ENCODE data around the gene GALNT18.

GALNT18 gene

DNA sequence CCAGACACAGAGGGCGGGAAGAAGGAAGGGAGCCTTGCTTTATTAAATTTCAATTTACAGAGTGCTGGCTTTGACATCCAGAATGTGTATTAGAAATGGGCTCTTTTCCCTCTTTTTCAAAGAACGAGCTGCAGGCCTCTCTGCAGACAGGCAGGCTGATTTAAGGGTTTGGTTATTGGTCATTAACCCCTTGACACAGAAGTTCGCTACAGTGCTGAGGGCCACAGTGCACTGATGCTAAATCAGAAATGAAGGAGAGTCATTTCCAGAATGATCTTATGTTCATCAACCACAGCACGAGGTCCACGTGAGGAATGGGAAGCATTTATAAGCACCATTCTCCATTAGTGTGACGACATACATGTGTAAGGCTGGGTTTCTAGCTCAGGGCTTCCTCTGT is 320.6 kb downstream of the GALNT18 start:
- no peaks in the 10 kb centered on the region for H3K9me3 ChIP-seq (ENCODE audit: control insufficient read depth, insufficient read depth, low read length)
- H3K9ac ChIP-seq (ENCODE audit: low read depth, low read length): no peak overlapping the region

DNA sequence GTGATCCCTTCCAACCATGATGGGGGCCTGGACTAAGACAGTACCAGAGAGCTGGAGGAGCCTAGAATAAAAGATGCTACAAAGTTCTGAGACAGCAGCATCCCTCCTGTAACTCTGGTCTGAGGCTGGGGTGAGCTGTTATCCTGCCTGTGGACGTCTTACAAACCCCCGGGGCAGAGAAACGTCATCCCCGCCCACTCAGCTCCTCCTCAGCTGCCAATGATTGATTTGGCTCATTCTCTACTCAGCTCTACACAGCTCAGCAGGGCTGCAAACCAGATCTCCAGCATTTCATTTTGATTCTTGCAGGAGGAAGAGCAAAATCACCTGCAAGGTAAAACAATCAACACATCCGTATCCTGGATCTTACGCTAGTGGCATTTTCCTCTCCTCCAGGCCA is 324.2 kb downstream of the GALNT18 start:
- no peaks in the 10 kb centered on the region for H3K36me3 ChIP-seq (ENCODE audit: control insufficient read depth, insufficient read depth, low read length)
- H3K9me3 ChIP-seq (ENCODE audit: control insufficient read depth, insufficient read depth, low read length): no peaks in the 10 kb centered on the region
- no peak overlapping the region for H3K9ac ChIP-seq (ENCODE audit: low read depth, low read length)
- H3K27me3 ChIP-seq (ENCODE audit: control insufficient read depth, insufficient read depth, low read length): no peaks in the 10 kb centered on the region
- no peaks in the 10 kb centered on the region for H3K4me1 ChIP-seq (ENCODE audit: control insufficient read depth, insufficient read depth, low read length)
- H3K4me3 ChIP-seq (ENCODE audit: low read depth, low read length): no peak overlapping the region
- no peak overlapping the region for H3K27ac ChIP-seq (ENCODE audit: low read depth, low read length)

More for the DNA sequence above, 320.6 kb downstream of the GALNT18 start:
- H3K4me1 ChIP-seq (ENCODE audit: control insufficient read depth, insufficient read depth, low read length): no peaks in the 10 kb centered on the region
- no peaks in the 10 kb centered on the region for H3K36me3 ChIP-seq (ENCODE audit: control insufficient read depth, insufficient read depth, low read length)
- H3K27me3 ChIP-seq (ENCODE audit: control insufficient read depth, insufficient read depth, low read length): no peaks in the 10 kb centered on the region
- H3K4me3 ChIP-seq (ENCODE audit: low read depth, low read length): no peak overlapping the region
- no peak overlapping the region for H3K27ac ChIP-seq (ENCODE audit: low read depth, low read length)

DNA sequence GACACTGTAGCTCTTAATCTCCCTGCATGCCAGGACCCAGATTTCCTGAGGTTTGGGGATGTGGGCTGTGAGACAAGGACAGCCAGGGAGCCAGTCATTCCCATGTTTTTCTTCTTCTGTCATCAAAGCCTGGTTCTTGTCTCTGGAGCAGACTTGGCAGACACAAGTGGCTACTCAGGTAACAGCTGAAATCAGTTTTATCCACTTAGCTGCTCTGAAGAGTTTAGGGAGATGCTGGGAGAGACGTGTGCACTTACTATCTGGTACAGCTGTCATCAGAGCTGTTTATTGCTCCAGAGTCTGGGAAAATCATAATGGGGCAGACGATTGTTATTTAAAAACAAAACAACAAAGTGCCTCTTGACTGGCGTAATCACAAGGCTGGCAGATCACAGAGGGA is 325.4 kb downstream of the GALNT18 start:
- H3K4me1 ChIP-seq (ENCODE audit: control insufficient read depth, insufficient read depth, low read length): no peaks in the 10 kb centered on the region
- H3K27ac ChIP-seq (ENCODE audit: low read depth, low read length): no peak overlapping the region
- H3K4me3 ChIP-seq (ENCODE audit: low read depth, low read length): no peak overlapping the region
- no peak overlapping the region for H3K9ac ChIP-seq (ENCODE audit: low read depth, low read length)
- H3K27me3 ChIP-seq (ENCODE audit: control insufficient read depth, insufficient read depth, low read length): no peaks in the 10 kb centered on the region
- no peaks in the 10 kb centered on the region for H3K36me3 ChIP-seq (ENCODE audit: control insufficient read depth, insufficient read depth, low read length)
- no peaks in the 10 kb centered on the region for H3K9me3 ChIP-seq (ENCODE audit: control insufficient read depth, insufficient read depth, low read length)

GRCh38 chr11:11294551-11294855 is 327.3 kb downstream of the GALNT18 start:
- H3K36me3 ChIP-seq (ENCODE audit: control insufficient read depth, insufficient read depth, low read length): no peaks in the 10 kb centered on the region
- H3K4me3 ChIP-seq (ENCODE audit: low read depth, low read length): no peak overlapping the region
- H3K27me3 ChIP-seq (ENCODE audit: control insufficient read depth, insufficient read depth, low read length): no peaks in the 10 kb centered on the region
- H3K9ac ChIP-seq (ENCODE audit: low read depth, low read length): no peak overlapping the region
- H3K4me1 ChIP-seq (ENCODE audit: control insufficient read depth, insufficient read depth, low read length): no peaks in the 10 kb centered on the region
- no peaks in the 10 kb centered on the region for H3K9me3 ChIP-seq (ENCODE audit: control insufficient read depth, insufficient read depth, low read length)
- no peak overlapping the region for H3K27ac ChIP-seq (ENCODE audit: low read depth, low read length)

DNA sequence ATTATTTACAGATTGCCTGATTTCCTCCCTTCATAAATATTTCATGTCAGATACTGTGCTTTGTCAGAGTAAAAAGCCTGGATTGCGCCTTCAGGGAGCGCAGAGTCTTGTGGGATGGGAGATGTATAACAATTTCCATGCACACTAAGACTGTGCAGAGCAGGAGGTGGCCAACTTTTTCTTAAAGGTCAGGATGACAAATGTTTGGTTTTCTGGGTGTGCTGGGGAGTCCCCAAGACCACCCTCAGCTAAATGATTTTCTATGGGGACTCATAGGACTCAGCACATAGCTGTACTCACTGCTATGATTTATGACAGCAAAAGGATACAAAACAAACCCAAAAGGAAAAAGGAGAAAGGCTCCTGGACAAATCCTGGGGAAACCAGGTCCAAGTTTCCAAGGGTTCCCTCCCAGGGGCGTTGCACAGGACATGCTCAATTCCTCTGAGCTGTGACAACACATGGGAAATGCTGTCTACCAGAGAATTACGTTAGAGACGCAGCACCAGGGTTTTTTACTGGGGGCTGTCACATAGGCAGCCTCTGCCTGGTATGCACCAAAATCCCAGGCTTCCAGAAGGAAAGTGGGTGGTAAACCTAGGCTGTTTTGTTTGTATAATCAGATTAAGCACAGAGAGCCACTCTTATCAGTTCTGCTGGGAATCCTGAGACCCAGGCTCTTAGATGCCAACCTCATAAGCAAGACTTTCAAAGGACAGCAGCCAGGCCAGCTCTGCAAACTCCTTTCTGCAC is 327.8 kb downstream of the GALNT18 start:
- no peak overlapping the region for H3K4me3 ChIP-seq (ENCODE audit: low read depth, low read length)
- no peaks in the 10 kb centered on the region for H3K27me3 ChIP-seq (ENCODE audit: control insufficient read depth, insufficient read depth, low read length)
- no peak overlapping the region for H3K27ac ChIP-seq (ENCODE audit: low read depth, low read length)
- no peaks in the 10 kb centered on the region for H3K4me1 ChIP-seq (ENCODE audit: control insufficient read depth, insufficient read depth, low read length)
- no peaks in the 10 kb centered on the region for H3K9me3 ChIP-seq (ENCODE audit: control insufficient read depth, insufficient read depth, low read length)
- H3K9ac ChIP-seq (ENCODE audit: low read depth, low read length): no peak overlapping the region
- no peaks in the 10 kb centered on the region for H3K36me3 ChIP-seq (ENCODE audit: control insufficient read depth, insufficient read depth, low read length)

- no peaks in the 10 kb centered on the region for H3K4me1 ChIP-seq (ENCODE audit: control insufficient read depth, insufficient read depth, low read length)
- H3K36me3 ChIP-seq (ENCODE audit: control insufficient read depth, insufficient read depth, low read length): no peaks in the 10 kb centered on the region
- H3K9me3 ChIP-seq (ENCODE audit: control insufficient read depth, insufficient read depth, low read length): no peaks in the 10 kb centered on the region
- H3K4me3 ChIP-seq (ENCODE audit: low read depth, low read length): no peak overlapping the region
- no peak overlapping the region for H3K27ac ChIP-seq (ENCODE audit: low read depth, low read length)
- H3K27me3 ChIP-seq (ENCODE audit: control insufficient read depth, insufficient read depth, low read length): no peaks in the 10 kb centered on the region
- no peak overlapping the region for H3K9ac ChIP-seq (ENCODE audit: low read depth, low read length)
Measured at GRCh38 chr11:11292839-11293238, 329.0 kb downstream of the GALNT18 start.

DNA sequence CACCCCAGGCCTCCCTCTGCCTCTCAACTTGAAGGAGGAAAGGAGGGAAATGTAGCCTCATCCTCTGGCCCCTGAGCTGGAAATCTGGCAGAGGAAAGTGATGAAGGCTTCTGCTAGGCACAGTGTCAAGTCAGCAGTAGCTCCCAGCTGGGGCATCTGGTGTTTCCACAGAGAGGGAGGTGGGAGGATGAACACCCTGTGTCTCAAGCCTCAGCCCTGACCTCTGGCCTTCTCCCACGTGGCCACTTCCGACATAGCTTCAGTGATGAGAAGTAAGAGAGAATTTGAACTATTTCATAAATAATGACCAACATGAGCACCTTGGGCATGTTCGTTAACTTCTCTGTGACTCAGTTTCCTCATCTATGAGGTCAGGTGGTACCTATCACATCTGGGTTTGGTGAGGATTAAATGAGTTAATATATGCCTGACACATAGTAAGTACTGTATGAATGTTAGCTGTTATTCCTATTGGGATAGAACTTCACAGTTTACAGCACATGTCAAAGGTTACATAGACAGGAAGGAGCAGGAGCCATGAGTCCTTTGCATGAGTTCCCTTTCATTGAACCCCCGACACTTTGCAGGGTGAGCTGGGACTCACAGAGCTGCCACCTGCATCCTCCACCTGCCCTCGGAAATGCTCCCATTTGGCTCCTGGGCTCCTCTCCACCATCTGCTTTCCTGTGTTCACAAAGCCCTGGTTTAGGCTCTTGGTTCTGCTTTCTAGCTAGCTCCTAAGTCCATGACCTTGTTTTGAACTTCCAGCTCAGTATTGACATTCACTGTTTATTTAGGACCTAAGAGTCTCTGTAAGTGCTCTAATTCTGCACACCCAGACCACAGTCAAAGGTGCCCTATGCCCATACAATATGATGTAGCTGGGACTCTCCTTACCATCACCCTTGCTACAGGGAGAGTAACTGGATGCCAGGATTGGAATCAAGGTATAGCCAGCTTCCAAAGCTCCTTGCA is 330.5 kb downstream of the GALNT18 start:
- Histone ChIP-seq H3K27me3 (ENCODE audit: control insufficient read depth, insufficient read depth, low read length) (no peaks in the 10 kb centered on the region), H3K4me1 (ENCODE audit: control insufficient read depth, insufficient read depth, low read length) (no peaks in the 10 kb centered on the region), H3K27ac (ENCODE audit: low read depth, low read length) (no peak overlapping the region), H3K4me3 (ENCODE audit: low read depth, low read length) (no peak overlapping the region), H3K9me3 (ENCODE audit: control insufficient read depth, insufficient read depth, low read length) (no peaks in the 10 kb centered on the region), H3K36me3 (ENCODE audit: control insufficient read depth, insufficient read depth, low read length) (no peaks in the 10 kb centered on the region), H3K9ac (ENCODE audit: low read depth, low read length) (no peak overlapping the region)

GRCh38 chr11:11290354-11290753 is 331.5 kb downstream of the GALNT18 start:
- Histone ChIP-seq H3K9ac (ENCODE audit: low read depth, low read length) (no peak overlapping the region), H3K9me3 (ENCODE audit: control insufficient read depth, insufficient read depth, low read length) (no peaks in the 10 kb centered on the region), H3K27ac (ENCODE audit: low read depth, low read length) (no peak overlapping the region), H3K36me3 (ENCODE audit: control insufficient read depth, insufficient read depth, low read length) (no peaks in the 10 kb centered on the region), H3K4me3 (ENCODE audit: low read depth, low read length) (no peak overlapping the region), H3K27me3 (ENCODE audit: control insufficient read depth, insufficient read depth, low read length) (no peaks in the 10 kb centered on the region), H3K4me1 (ENCODE audit: control insufficient read depth, insufficient read depth, low read length) (no peaks in the 10 kb centered on the region)

DNA sequence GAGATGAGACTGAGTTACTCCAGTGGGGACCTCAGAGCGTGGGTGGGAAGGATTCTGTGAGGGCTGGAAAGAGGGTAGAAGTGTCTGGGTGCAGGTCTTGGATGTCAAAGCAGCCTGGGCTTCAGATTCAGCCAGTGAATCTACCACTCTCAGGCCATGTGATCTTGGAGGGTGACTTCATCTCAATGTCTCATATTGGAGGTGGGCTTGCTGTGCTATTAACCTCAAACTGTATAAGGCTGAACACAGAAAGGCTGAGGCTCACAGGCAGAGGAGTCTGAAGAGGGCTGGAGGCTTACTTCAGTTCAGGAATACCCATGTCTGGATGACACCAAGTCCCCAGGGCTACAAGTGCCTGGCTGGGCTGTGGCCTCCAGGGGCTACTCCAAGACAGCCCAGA is 332.1 kb downstream of the GALNT18 start:
- Histone ChIP-seq H3K27me3 (ENCODE audit: control insufficient read depth, insufficient read depth, low read length) (no peaks in the 10 kb centered on the region), H3K4me1 (ENCODE audit: control insufficient read depth, insufficient read depth, low read length) (no peaks in the 10 kb centered on the region), H3K27ac (ENCODE audit: low read depth, low read length) (no peak overlapping the region), H3K4me3 (ENCODE audit: low read depth, low read length) (no peak overlapping the region), H3K9me3 (ENCODE audit: control insufficient read depth, insufficient read depth, low read length) (no peaks in the 10 kb centered on the region), H3K36me3 (ENCODE audit: control insufficient read depth, insufficient read depth, low read length) (no peaks in the 10 kb centered on the region), H3K9ac (ENCODE audit: low read depth, low read length) (no peak overlapping the region)

DNA sequence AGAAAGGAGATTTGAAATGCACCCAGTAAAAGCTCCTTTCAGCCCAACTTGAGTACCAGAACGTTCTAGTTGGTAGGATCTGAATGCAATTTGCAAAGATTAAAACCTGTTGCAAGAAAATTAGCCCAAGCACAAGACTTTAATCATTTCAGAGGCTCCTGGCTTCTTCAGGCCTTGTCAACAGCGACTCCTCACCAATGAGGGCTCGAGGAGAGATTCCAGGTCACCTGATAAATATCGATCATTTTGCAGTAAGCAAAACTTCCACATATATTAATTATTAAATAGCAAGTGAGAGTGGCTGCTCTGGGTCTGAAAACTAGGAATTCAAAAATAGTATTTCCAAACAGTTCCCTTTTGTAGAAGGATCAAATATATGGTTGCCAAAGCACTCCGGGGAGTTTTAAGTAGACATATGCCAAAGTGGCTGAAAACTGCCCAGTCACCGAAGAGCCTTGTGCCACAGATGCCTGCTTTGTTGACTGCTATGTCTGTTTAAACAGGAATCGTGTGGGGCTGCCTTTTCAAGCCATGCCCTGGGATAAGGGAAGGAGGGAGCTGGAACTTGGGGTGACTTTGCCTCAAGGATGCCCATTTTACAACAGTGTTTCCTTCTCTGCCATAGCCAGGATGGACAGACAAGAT is 332.7 kb downstream of the GALNT18 start:
- no peak overlapping the region for H3K9ac ChIP-seq (ENCODE audit: low read depth, low read length)

DNA sequence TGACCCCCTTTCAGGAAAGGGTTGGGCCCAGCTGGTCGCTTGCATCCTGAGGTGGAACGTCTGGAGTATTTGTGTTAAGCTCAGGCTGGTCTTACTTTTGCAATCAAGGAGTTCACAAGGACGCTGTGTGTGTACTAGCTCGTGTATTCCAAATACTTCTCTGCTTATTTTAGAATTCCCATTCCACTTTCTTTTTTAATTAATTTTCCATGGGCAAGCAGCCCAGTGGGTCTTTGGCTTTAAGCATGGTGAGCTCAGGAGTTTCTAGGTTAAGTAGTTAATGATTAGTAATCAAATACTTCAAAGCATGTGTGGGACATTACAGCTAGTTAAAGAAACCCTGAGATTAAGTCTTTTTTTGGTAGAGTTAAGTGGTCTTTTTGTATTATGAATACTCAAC is 337.3 kb downstream of the GALNT18 start:
- H3K4me3 ChIP-seq (ENCODE audit: low read depth, low read length): no peak overlapping the region
- no peaks in the 10 kb centered on the region for H3K27me3 ChIP-seq (ENCODE audit: control insufficient read depth, insufficient read depth, low read length)
- H3K27ac ChIP-seq (ENCODE audit: low read depth, low read length): no peak overlapping the region
- H3K9me3 ChIP-seq (ENCODE audit: control insufficient read depth, insufficient read depth, low read length): no peaks in the 10 kb centered on the region
- H3K36me3 ChIP-seq (ENCODE audit: control insufficient read depth, insufficient read depth, low read length): no peaks in the 10 kb centered on the region
- H3K4me1 ChIP-seq (ENCODE audit: control insufficient read depth, insufficient read depth, low read length): peaks cover 17% of the 10 kb centered on the region
- H3K9ac ChIP-seq (ENCODE audit: low read depth, low read length): no peak overlapping the region

More for the DNA sequence above, 332.7 kb downstream of the GALNT18 start:
- Histone ChIP-seq H3K27ac (ENCODE audit: low read depth, low read length) (no peak overlapping the region), H3K4me3 (ENCODE audit: low read depth, low read length) (no peak overlapping the region), H3K36me3 (ENCODE audit: control insufficient read depth, insufficient read depth, low read length) (no peaks in the 10 kb centered on the region), H3K27me3 (ENCODE audit: control insufficient read depth, insufficient read depth, low read length) (no peaks in the 10 kb centered on the region), H3K4me1 (ENCODE audit: control insufficient read depth, insufficient read depth, low read length) (no peaks in the 10 kb centered on the region), H3K9me3 (ENCODE audit: control insufficient read depth, insufficient read depth, low read length) (no peaks in the 10 kb centered on the region)
